Gastrocnemius medialis (tissue), 4 donors: ENCODE data around the gene ZNF492.

Source experiments
- POLR2A ChIP-seq, 2 donors: fragments of 450-650 bp; IDR thresholded peaks; one replicate each; pipeline ENCODE4 v1.6.1; 2017; ENCODE audit warnings: antibody characterized with exemption in 2 of 2, mild to moderate bottlenecking in 2 of 2, moderate library complexity in 2 of 2
- TF ChIP-seq, protein P1 (sequence below), 5 experiments: fragments of 450-650 bp in 3 of 5; fragments of 200-600 bp in 2 of 5; sonication (generic) in 2 of 5; IDR thresholded peaks in 4 of 5; conservative IDR thresholded peaks in 1 of 5; 1 replicate in 4 of 5; 2 replicates in 1 of 5; pipeline ENCODE4 v1.5.1; 2016 to 2019; ENCODE audit warnings: antibody characterized with exemption in 5 of 5, mild to moderate bottlenecking in 3 of 5, moderate library complexity in 3 of 5

DNA sequence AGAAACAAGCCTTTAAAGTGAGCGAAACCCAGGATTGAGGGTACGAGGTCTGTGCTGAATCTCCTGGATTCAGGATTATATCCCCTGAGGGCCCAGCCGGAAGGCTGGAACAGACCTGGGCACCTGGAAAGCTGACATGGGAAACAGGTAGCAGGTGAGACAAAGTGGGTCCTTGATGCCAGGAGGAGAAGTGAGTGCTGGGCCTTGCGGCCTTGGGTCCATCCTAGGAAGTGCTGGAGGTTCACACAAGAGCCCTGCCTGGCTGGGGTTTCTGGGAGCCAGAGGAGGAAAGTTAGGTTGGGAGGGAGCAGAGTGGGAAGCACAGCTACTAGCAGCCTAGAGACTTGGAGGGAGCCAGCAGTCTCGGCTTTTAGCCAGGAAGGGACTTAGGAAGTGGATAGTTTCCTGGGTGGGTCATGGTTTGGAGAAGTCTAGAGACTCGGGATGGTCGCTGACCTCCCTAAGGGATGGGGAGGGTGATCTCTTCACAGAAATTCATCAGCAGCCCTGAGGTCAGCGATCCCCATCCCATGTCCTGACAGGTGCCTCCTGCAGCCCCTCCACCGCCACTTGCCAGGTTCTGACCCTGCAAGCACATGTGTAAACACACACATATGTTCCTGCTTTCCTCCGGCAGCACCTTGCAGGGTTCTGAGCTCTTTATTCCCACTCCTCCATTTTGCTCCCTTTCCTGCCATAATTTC, 29.4 kb upstream of the ZNF492 start:
- TF ChIP-seq, protein P1, sequence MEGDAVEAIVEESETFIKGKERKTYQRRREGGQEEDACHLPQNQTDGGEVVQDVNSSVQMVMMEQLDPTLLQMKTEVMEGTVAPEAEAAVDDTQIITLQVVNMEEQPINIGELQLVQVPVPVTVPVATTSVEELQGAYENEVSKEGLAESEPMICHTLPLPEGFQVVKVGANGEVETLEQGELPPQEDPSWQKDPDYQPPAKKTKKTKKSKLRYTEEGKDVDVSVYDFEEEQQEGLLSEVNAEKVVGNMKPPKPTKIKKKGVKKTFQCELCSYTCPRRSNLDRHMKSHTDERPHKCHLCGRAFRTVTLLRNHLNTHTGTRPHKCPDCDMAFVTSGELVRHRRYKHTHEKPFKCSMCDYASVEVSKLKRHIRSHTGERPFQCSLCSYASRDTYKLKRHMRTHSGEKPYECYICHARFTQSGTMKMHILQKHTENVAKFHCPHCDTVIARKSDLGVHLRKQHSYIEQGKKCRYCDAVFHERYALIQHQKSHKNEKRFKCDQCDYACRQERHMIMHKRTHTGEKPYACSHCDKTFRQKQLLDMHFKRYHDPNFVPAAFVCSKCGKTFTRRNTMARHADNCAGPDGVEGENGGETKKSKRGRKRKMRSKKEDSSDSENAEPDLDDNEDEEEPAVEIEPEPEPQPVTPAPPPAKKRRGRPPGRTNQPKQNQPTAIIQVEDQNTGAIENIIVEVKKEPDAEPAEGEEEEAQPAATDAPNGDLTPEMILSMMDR (IDR thresholded peaks at IDR 0.05 in 4 of 5, conservative IDR thresholded peaks at IDR 0.05 in 1 of 5): no peak
- TF ChIP-seq POLR2A (IDR thresholded peaks at IDR 0.05): no peak
